GF-D8 (cell line): ENCODE measurements around the gene RNU5B-1.
"Not testable (repeated sequence)": the region's sequence is repeated elsewhere in the genome, so short reads cannot be mapped to it uniquely, and the experiment has no call there.

Source experiments
- DNase-seq: peaks from one replicate; lab custom pipeline; 2025; lab: John Stamatoyannopoulos, UW

RNU5B-1 gene

GRCh38 chr15:65304381-65305149, at the start of gene RNU5B-1:
Gene RNU5B-1, plus strand, starts transcription at chr15:65304677.
- peak; percentile 96 for DNase-seq

- no peak for DNase-seq
Measured at GRCh38 chr15:65254758-65255157, 49.7 kb upstream of the RNU5B-1 start.

GRCh38 chr15:65255486-65256140, 48.9 kb upstream of the RNU5B-1 start:
- no peak for DNase-seq

GRCh38 chr15:65258375-65259262, 45.9 kb upstream of the RNU5B-1 start:
- DNase-seq = no peak

GRCh38 chr15:65259367-65259797, 45.1 kb upstream of the RNU5B-1 start:
- no peak for DNase-seq

GRCh38 chr15:65260968-65261367, 43.5 kb upstream of the RNU5B-1 start:
- no peak for DNase-seq

- no peak for DNase-seq
Measured at GRCh38 chr15:65263313-65263712, 41.2 kb upstream of the RNU5B-1 start.

- no peak for DNase-seq
Measured at GRCh38 chr15:65264863-65265430, 39.5 kb upstream of the RNU5B-1 start.

- no peak for DNase-seq
Measured at GRCh38 chr15:65266469-65266868, 38.0 kb upstream of the RNU5B-1 start.

GRCh38 chr15:65268411-65268810, 36.1 kb upstream of the RNU5B-1 start:
- no peak for DNase-seq

GRCh38 chr15:65270811-65271545, 33.5 kb upstream of the RNU5B-1 start:
- DNase-seq = not testable (repeated sequence)

GRCh38 chr15:65275104-65275727, 29.3 kb upstream of the RNU5B-1 start:
- no peak for DNase-seq

GRCh38 chr15:65275728-65276126, 28.8 kb upstream of the RNU5B-1 start:
- no peak for DNase-seq

- DNase-seq = no peak
Measured at GRCh38 chr15:65277015-65277414, 27.5 kb upstream of the RNU5B-1 start.

- DNase-seq = no peak
Measured at GRCh38 chr15:65278480-65278879, 26.0 kb upstream of the RNU5B-1 start.

- no peak for DNase-seq
Measured at GRCh38 chr15:65285291-65286068, 19.0 kb upstream of the RNU5B-1 start.

- DNase-seq = no peak
Measured at GRCh38 chr15:65286069-65286703, 18.3 kb upstream of the RNU5B-1 start.

GRCh38 chr15:65286704-65287519, 17.6 kb upstream of the RNU5B-1 start, which contains the start of gene PARP16:
Gene PARP16, minus strand, starts transcription at chr15:65286883. Its CDS starts 457 bp downstream, at chr15:65286426.
- DNase-seq = peak; percentile 76

GRCh38 chr15:65287520-65287855, 17.0 kb upstream of the RNU5B-1 start:
- no peak for DNase-seq
